Fibroblast of pulmonary artery (primary cell): Measurements from ENCODE around the gene NUP50.

Experiments used
- DNase-seq: peaks from one replicate; pipeline ENCODE4 v3.0.0-alpha.2; 2010; ENCODE audit warnings: low read depth
- H3K4me3 ChIP-seq: replicated peaks from 2 replicates; pipeline ENCODE4 v1.5.1; 2011; ENCODE audit warnings: low read depth, mild to moderate bottlenecking, control low read depth, low read length, moderate library complexity
- CTCF ChIP-seq: IDR thresholded peaks from 2 replicates; pipeline ENCODE4 v1.5.1; 2011; ENCODE audit warnings: mild to moderate bottlenecking, control low read depth, low read length, inconsistent platforms; ENCODE audit errors: missing control alignments

The NUP50 gene

GRCh38 chr22:45208993-45209838, 45.5 kb downstream of the NUP50 start:
- peak; percentile 73 for TF ChIP-seq CTCF
- no peak overlapping the region for H3K4me3 ChIP-seq
- peak; percentile 64 for DNase-seq

GRCh38 chr22:45210174-45210573, 46.4 kb downstream of the NUP50 start:
- H3K4me3 ChIP-seq: no peak overlapping the region
- DNase-seq: no peak
- no peak for TF ChIP-seq CTCF

GRCh38 chr22:45210577-45210976, 46.9 kb downstream of the NUP50 start:
- no peak overlapping the region for H3K4me3 ChIP-seq
- no peak for DNase-seq
- TF ChIP-seq CTCF: no peak

GRCh38 chr22:45210991-45211390, 47.3 kb downstream of the NUP50 start:
- TF ChIP-seq CTCF: no peak
- DNase-seq: no peak
- H3K4me3 ChIP-seq: no peak overlapping the region

- H3K4me3 ChIP-seq: no peak overlapping the region
- TF ChIP-seq CTCF: no peak
- DNase-seq: no peak
Observed at GRCh38 chr22:45211435-45211834, 47.7 kb downstream of the NUP50 start.

- H3K4me3 ChIP-seq: peak overlapping the region; percentile 43
- DNase-seq: peak; percentile 25
- TF ChIP-seq CTCF: no peak
Observed at GRCh38 chr22:45211848-45212247, 48.1 kb downstream of the NUP50 start.

- H3K4me3 ChIP-seq: peak overlapping the region; percentile 43
- DNase-seq: peak; percentile 89
- no peak for TF ChIP-seq CTCF
Observed at GRCh38 chr22:45212306-45212709, 48.6 kb downstream of the NUP50 start.
